Amniotic stem cell (primary cell): ENCODE measurements around the gene HDAC8.
A peak's percentile ranks its signal among the peaks of the same experiment; 100 is the strongest.

Source experiments
- DNase-seq: peaks from one replicate; lab custom pipeline; 2025; lab: John Stamatoyannopoulos, UW

The HDAC8 gene

GRCh38 chrX:72317139-72317538 is 255.5 kb downstream of the HDAC8 start:
- DNase-seq: no peak

- DNase-seq: no peak
Measured at GRCh38 chrX:72316408-72317110, 256.1 kb downstream of the HDAC8 start.

GRCh38 chrX:72314881-72315280 is 257.8 kb downstream of the HDAC8 start:
- DNase-seq: no peak

GRCh38 chrX:72313707-72314641 is 258.7 kb downstream of the HDAC8 start:
- DNase-seq: no peak

- no peak for DNase-seq
Measured at GRCh38 chrX:72312311-72312940, 260.2 kb downstream of the HDAC8 start.

- DNase-seq: no peak
Measured at GRCh38 chrX:72309297-72310071, 263.2 kb downstream of the HDAC8 start.

- DNase-seq: peak; percentile 15
Measured at GRCh38 chrX:72308566-72309296, 263.9 kb downstream of the HDAC8 start.

- DNase-seq: no peak
Measured at GRCh38 chrX:72308209-72308565, 264.5 kb downstream of the HDAC8 start.

GRCh38 chrX:72307646-72308051 is 265.0 kb downstream of the HDAC8 start:
- no peak for DNase-seq

GRCh38 chrX:72306851-72307645 is 265.6 kb downstream of the HDAC8 start:
- peak; percentile 1 for DNase-seq

- no peak for DNase-seq
Measured at GRCh38 chrX:72306085-72306801, 266.4 kb downstream of the HDAC8 start.

GRCh38 chrX:72305286-72306084 is 267.2 kb downstream of the HDAC8 start, which contains the start of gene CITED1:
Gene CITED1 (minus strand): TSS chrX:72305914. CDS start chrX:72302869, 3,045 bp downstream.
- no peak for DNase-seq

GRCh38 chrX:72304877-72305276 is 267.8 kb downstream of the HDAC8 start:
- DNase-seq: no peak

- no peak for DNase-seq
Measured at GRCh38 chrX:72301781-72302180, 270.9 kb downstream of the HDAC8 start.

GRCh38 chrX:72299891-72300630 is 272.6 kb downstream of the HDAC8 start:
- no peak for DNase-seq

- no peak for DNase-seq
Measured at GRCh38 chrX:72297953-72298730, 274.5 kb downstream of the HDAC8 start.

- DNase-seq: no peak
Measured at GRCh38 chrX:72296991-72297390, 275.7 kb downstream of the HDAC8 start.
